ENCODE measurements around the gene RIIAD1.

DNA sequence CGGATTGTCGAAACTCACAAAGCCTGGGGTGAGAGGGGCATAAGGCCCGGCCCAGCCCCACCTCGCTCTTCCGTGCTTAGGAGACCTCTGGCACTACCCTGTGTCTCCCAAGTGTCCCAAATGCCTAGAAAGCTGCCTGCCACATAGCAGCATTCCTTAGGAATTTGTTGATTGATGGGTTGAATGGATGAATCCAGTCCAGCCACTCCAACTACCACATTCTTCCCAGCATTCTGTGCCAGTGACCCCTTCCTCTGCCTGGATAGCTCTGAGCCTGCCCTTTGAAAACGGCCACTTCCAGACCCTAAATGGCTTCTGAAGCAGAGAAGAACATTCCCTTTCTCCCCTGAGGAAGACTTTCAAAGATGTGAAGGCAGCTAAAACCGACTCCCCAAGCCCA, 16.2 kb upstream of the RIIAD1 start:
- TF ChIP-seq, protein P1, sequence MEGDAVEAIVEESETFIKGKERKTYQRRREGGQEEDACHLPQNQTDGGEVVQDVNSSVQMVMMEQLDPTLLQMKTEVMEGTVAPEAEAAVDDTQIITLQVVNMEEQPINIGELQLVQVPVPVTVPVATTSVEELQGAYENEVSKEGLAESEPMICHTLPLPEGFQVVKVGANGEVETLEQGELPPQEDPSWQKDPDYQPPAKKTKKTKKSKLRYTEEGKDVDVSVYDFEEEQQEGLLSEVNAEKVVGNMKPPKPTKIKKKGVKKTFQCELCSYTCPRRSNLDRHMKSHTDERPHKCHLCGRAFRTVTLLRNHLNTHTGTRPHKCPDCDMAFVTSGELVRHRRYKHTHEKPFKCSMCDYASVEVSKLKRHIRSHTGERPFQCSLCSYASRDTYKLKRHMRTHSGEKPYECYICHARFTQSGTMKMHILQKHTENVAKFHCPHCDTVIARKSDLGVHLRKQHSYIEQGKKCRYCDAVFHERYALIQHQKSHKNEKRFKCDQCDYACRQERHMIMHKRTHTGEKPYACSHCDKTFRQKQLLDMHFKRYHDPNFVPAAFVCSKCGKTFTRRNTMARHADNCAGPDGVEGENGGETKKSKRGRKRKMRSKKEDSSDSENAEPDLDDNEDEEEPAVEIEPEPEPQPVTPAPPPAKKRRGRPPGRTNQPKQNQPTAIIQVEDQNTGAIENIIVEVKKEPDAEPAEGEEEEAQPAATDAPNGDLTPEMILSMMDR (IDR thresholded peaks at IDR 0.05): no peak
- TF ChIP-seq POLR2AphosphoS5 (IDR thresholded peaks at IDR 0.05): no peak
